ENCODE results near the gene PHLPP2.

DNA sequence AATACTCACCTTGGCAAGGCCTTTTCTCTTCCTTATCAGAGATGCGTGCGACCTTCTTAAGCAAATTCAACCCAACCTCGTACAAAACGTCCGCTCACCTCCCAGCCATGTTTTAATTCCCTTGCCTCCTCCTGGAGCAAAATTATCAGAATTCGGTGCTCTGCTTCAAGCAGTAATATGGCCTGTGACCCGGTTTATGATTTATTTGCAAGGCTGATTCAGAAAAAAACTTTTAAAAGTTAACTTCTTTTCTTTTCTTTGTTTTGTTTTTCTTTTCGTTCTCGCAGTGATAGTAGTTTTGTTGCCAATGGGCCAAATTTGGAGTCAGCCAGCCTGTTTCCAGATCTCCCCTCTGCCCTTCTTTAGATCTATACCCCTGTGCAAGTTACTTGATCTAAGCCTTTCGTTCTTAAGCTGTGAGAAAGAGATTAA lies at the start of gene PHLPP2:
- TF ChIP-seq CTCF (conservative IDR thresholded peaks at IDR 0.05; ENCODE audit: low read depth, low read length) (no peak), EZH2 (IDR thresholded peaks at IDR 0.05; ENCODE audit: low read length, unreplicated experiment) (no peak), EZH2phosphoT487 (IDR thresholded peaks at IDR 0.05; ENCODE audit: borderline replicate concordance, low read length) (no peak)
